Neural cell (in vitro differentiated cells): ENCODE data around the gene PAPOLG.

Experiments used
- CTCF ChIP-seq: fragments of 450-650 bp; IDR thresholded peaks from 2 replicates; pipeline ENCODE4 v1.5.1; 2014; ENCODE audit warnings: antibody characterized with exemption, mild to moderate bottlenecking, moderate library complexity; ENCODE audit not compliant: poor library complexity, severe bottlenecking
- EP300 ChIP-seq: fragments of 450-650 bp; conservative IDR thresholded peaks from 2 replicates; pipeline ENCODE4 v1.6.1; 2014; ENCODE audit warnings: antibody characterized with exemption, mild to moderate bottlenecking, moderate library complexity; ENCODE audit not compliant: poor library complexity, severe bottlenecking
- EZH2 ChIP-seq: fragments of 200-600, 300-800 bp; shearing (Covaris generic), sonication (generic); IDR thresholded peaks from 2 replicates; pipeline ENCODE4 v1.6.1; 2014; ENCODE audit warnings: antibody characterized with exemption, low read length, borderline replicate concordance, mild to moderate bottlenecking; ENCODE audit not compliant: insufficient read depth, poor library complexity, severe bottlenecking

- TF ChIP-seq EZH2 = no peak
- no peak for TF ChIP-seq CTCF
- TF ChIP-seq EP300 = no peak
Observed at GRCh38 chr2:60838481-60838880, 82.4 kb downstream of the PAPOLG start.
